ENCODE measurements around the gene COLEC12.
"Not testable (repeated sequence)": the region's sequence is repeated elsewhere in the genome, so short reads cannot be mapped to it uniquely, and the experiment has no call there.

DNA sequence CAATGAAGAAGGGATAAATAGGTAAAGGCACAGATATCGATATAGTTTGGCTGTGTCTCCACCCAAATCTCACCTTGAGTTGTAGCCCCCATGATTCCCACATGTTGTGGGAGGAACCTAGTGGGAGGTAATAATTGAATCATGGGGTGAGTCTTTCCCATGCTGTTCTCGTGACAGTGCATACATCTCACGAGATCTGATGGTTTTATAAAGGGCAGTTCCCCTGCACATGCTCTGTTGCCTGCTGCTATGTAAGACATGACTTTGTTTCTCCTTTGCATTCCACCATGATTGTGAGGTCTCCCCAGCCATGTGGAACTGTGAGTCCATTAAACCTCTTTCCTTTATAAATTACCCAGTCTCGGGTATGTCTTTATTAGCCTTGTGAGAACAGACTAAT, 192.4 kb downstream of the COLEC12 start:
- TF ChIP-seq, protein P1, sequence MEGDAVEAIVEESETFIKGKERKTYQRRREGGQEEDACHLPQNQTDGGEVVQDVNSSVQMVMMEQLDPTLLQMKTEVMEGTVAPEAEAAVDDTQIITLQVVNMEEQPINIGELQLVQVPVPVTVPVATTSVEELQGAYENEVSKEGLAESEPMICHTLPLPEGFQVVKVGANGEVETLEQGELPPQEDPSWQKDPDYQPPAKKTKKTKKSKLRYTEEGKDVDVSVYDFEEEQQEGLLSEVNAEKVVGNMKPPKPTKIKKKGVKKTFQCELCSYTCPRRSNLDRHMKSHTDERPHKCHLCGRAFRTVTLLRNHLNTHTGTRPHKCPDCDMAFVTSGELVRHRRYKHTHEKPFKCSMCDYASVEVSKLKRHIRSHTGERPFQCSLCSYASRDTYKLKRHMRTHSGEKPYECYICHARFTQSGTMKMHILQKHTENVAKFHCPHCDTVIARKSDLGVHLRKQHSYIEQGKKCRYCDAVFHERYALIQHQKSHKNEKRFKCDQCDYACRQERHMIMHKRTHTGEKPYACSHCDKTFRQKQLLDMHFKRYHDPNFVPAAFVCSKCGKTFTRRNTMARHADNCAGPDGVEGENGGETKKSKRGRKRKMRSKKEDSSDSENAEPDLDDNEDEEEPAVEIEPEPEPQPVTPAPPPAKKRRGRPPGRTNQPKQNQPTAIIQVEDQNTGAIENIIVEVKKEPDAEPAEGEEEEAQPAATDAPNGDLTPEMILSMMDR (IDR thresholded peaks at IDR 0.05; ENCODE audit: insufficient read depth, low read length, poor library complexity, severe bottlenecking), result not testable (repeated sequence)
- not testable (repeated sequence) for TF ChIP-seq EZH2phosphoT487 (conservative IDR thresholded peaks at IDR 0.05; ENCODE audit: low read length)
